ENCODE measurements around the gene CXorf49B.

The CXorf49B gene

DNA sequence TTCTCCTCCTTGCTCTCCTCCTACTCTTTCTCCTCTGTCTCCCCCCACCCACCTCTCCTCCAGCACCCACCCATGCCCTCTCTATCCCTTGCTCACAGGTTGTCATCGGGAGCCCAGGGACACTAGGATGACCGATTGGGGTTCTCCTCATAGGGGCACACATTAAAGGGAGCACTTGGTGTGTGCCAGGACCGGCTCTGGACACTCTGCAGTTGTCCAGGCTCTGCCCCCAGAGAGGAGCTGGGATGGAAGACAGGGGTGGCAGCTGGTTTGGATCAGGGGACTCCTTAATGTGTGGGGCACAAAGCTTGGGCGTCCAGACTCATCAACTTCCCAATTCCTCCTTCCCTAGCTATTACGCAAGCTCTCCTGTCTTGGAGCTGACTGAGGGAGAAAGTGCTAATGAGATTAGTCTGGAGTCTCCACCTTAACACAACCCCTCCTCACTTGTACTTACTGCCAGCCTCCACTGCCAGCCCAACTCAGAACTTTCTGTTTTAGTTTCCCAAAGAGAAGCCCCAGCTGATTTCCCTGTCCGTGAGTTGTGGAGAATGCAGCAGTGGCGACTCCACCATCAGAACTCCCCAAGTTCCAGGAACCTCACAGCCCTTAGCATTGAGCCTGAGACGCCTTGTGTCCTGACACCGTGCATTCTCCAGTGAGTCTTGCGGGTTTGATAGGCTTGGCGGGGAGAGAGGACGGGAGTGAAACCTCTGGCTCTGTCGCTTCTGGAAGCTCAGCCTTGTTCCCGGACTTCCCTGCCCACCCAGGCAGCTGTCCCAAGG lies 52.2 kb downstream of the CXorf49B start:
- no peak overlapping the region for H3K9ac ChIP-seq (ENCODE audit: low read length)
- H3K4me3 ChIP-seq (ENCODE audit: low read depth, low read length, poor library complexity, severe bottlenecking), result no peak overlapping the region
- H3K79me2 ChIP-seq (ENCODE audit: insufficient read depth, low read length), result no peaks in the 10 kb centered on the region
- no peak overlapping the region for H3K4me2 ChIP-seq (ENCODE audit: low read length)
- H3K9me2 ChIP-seq (ENCODE audit: low read depth, low read length), result no peaks in the 10 kb centered on the region
- H3K27ac ChIP-seq (ENCODE audit: low read depth, low read length, poor library complexity, severe bottlenecking), result no peak overlapping the region
- H3F3A ChIP-seq (ENCODE audit: insufficient read depth, low read length), result no peaks in the 10 kb centered on the region
- H3K27me3 ChIP-seq (ENCODE audit: insufficient read depth, low read length), result no peaks in the 10 kb centered on the region
- no peaks in the 10 kb centered on the region for H3K4me1 ChIP-seq (ENCODE audit: insufficient read depth, low read length, severe bottlenecking)
- H4K20me1 ChIP-seq (ENCODE audit: insufficient read depth, low read length), result no peaks in the 10 kb centered on the region
- H2AFZ ChIP-seq (ENCODE audit: low read length), result no peak overlapping the region
- H3K36me3 ChIP-seq (ENCODE audit: insufficient read depth, low read length), result no peaks in the 10 kb centered on the region
- H3K9me3 ChIP-seq (ENCODE audit: low read length), result no peaks in the 10 kb centered on the region
- TF ChIP-seq EZH2 (IDR thresholded peaks at IDR 0.05; ENCODE audit: borderline replicate concordance, low read length), result no peak
- TF ChIP-seq, protein P1, sequence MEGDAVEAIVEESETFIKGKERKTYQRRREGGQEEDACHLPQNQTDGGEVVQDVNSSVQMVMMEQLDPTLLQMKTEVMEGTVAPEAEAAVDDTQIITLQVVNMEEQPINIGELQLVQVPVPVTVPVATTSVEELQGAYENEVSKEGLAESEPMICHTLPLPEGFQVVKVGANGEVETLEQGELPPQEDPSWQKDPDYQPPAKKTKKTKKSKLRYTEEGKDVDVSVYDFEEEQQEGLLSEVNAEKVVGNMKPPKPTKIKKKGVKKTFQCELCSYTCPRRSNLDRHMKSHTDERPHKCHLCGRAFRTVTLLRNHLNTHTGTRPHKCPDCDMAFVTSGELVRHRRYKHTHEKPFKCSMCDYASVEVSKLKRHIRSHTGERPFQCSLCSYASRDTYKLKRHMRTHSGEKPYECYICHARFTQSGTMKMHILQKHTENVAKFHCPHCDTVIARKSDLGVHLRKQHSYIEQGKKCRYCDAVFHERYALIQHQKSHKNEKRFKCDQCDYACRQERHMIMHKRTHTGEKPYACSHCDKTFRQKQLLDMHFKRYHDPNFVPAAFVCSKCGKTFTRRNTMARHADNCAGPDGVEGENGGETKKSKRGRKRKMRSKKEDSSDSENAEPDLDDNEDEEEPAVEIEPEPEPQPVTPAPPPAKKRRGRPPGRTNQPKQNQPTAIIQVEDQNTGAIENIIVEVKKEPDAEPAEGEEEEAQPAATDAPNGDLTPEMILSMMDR (IDR thresholded peaks at IDR 0.05; ENCODE audit: low read length), result no peak

DNA sequence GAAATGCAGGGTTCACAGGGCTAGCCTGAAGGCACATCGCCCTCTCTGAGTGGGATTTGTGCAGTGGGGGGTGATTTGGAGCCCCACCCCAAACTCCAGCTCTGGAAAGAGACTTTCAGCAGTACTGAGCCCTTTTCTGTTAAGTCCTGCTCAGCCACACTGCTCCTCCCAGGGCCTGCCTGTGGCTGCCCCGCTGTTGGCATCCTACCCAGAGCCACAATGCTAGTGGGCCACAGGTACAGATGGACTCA lies 52.7 kb downstream of the CXorf49B start:
- no peak overlapping the region for H3K27ac ChIP-seq (ENCODE audit: low read depth, low read length, poor library complexity, severe bottlenecking)
- H3K27me3 ChIP-seq (ENCODE audit: insufficient read depth, low read length), result no peaks in the 10 kb centered on the region
- no peaks in the 10 kb centered on the region for H3K79me2 ChIP-seq (ENCODE audit: insufficient read depth, low read length)
- no peaks in the 10 kb centered on the region for H4K20me1 ChIP-seq (ENCODE audit: insufficient read depth, low read length)
- no peak for TF ChIP-seq EZH2 (IDR thresholded peaks at IDR 0.05; ENCODE audit: borderline replicate concordance, low read length)
- TF ChIP-seq, protein P1 (IDR thresholded peaks at IDR 0.05; ENCODE audit: low read length), result no peak
- no peak overlapping the region for H3K4me3 ChIP-seq (ENCODE audit: low read depth, low read length, poor library complexity, severe bottlenecking)
- no peaks in the 10 kb centered on the region for H3K9me2 ChIP-seq (ENCODE audit: low read depth, low read length)
- H2AFZ ChIP-seq (ENCODE audit: low read length), result no peak overlapping the region
- no peaks in the 10 kb centered on the region for H3K9me3 ChIP-seq (ENCODE audit: low read length)
- H3F3A ChIP-seq (ENCODE audit: insufficient read depth, low read length), result no peaks in the 10 kb centered on the region
- H3K4me1 ChIP-seq (ENCODE audit: insufficient read depth, low read length, severe bottlenecking), result no peaks in the 10 kb centered on the region
- no peak overlapping the region for H3K4me2 ChIP-seq (ENCODE audit: low read length)
- no peak overlapping the region for H3K9ac ChIP-seq (ENCODE audit: low read length)
- H3K36me3 ChIP-seq (ENCODE audit: insufficient read depth, low read length), result no peaks in the 10 kb centered on the region

Measured in OCI-LY1 (cell line).